ENCODE data around the gene BHLHE40. TPM values are rescaled to one million over a fixed set of nuclear protein-coding genes. Genes with fewer than 3 reads are reported as not detected.

BHLHE40 gene
- total and polyA plus RNA-seq, 2 of the 13 experiments (the other 11 are each of a cell fraction or from before 2014, with no cell fraction given), result 1.8 to 51.0 TPM

DNA sequence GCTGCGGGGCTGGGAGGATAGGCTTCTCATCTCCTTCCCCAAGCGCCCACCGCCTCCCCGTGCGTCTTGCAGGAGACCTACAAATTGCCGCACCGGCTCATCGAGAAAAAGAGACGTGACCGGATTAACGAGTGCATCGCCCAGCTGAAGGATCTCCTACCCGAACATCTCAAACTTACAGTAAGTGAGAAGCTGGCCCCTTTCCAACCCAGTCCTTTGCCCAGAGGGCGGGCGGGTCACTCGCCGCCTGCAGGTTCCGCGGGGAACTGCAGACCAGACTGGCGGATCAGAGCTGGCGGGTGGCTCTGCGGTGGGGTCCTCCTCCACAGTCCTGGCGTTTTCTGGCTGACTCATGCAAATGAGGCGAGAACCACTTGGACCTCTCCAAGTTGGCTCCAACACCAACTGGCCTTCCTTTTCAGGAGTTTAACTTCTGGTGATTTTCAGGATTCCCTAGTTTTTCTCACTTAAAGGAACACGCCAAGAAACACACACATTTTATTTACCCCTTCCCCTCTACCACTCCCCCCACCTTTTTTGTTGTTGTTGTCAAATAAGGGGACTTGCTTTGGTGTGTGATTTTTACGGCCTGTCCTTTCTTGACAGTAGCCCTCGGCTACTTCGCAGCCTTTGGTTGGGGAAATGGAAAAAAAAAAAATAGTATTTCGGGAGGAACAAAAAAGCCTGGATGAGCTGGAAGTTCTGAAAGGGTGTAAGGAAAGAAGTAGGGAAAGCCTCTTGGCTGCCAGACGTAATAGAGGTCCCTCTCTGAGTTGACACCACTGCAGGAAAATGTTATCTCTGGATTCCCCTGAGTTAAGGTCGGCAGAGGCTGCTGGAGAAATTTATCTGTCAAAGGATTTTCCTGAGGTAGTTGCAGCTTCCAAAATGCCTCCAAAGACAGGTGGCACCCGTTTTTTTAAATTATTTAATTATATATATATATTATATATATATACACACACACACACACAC, 1.3 kb downstream of the BHLHE40 start (continued):
- TF ChIP-seq ETS1 (CRISPR knock-in tag; IDR thresholded peaks at IDR 0.05), result no peak
- TF ChIP-seq ZGPAT (CRISPR knock-in tag; IDR thresholded peaks at IDR 0.05), result peak; percentile 74
- no peak for TF ChIP-seq ZSCAN31 (CRISPR knock-in tag; IDR thresholded peaks at IDR 0.05; ENCODE audit: low read depth)
- TF ChIP-seq E2F1 (CRISPR knock-in tag; IDR thresholded peaks at IDR 0.05), result no peak
- TF ChIP-seq ETV5 (CRISPR knock-in tag; IDR thresholded peaks at IDR 0.05; ENCODE audit: borderline replicate concordance), result no peak
- no peak for TF ChIP-seq FOXM1 (CRISPR knock-in tag; IDR thresholded peaks at IDR 0.05)
- peak; percentile 90 for TF ChIP-seq ZMYM3 (CRISPR knock-in tag; IDR thresholded peaks at IDR 0.05)
- TF ChIP-seq, protein P1, sequence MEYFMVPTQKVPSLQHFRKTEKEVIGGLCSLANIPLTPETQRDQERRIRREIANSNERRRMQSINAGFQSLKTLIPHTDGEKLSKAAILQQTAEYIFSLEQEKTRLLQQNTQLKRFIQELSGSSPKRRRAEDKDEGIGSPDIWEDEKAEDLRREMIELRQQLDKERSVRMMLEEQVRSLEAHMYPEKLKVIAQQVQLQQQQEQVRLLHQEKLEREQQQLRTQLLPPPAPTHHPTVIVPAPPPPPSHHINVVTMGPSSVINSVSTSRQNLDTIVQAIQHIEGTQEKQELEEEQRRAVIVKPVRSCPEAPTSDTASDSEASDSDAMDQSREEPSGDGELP (IDR thresholded peaks at IDR 0.05; ENCODE audit: borderline replicate concordance, low read depth), result no peak
- no peak for TF ChIP-seq DNMT1 (CRISPR knock-in tag; IDR thresholded peaks at IDR 0.05)
- TF ChIP-seq ELF1 (CRISPR knock-in tag; IDR thresholded peaks at IDR 0.05), result no peak
- TF ChIP-seq ZNF44 (CRISPR knock-in tag; IDR thresholded peaks at IDR 0.05), result no peak
- no peak for TF ChIP-seq NR2F6 (IDR thresholded peaks at IDR 0.05)
- TF ChIP-seq NR2F6 (CRISPR knock-in tag; IDR thresholded peaks at IDR 0.05), result peak; percentile 55
- TF ChIP-seq TEAD2 (CRISPR knock-in tag; IDR thresholded peaks at IDR 0.05), result no peak
- TF ChIP-seq TP53 (CRISPR knock-in tag; conservative IDR thresholded peaks at IDR 0.05), result no peak
- no peak for TF ChIP-seq ZFP36L1 (CRISPR knock-in tag; IDR thresholded peaks at IDR 0.05)
- no peak for TF ChIP-seq CREBL2 (CRISPR knock-in tag; IDR thresholded peaks at IDR 0.05; ENCODE audit: borderline replicate concordance)
- TF ChIP-seq SRSF9 (IDR thresholded peaks at IDR 0.05; ENCODE audit: borderline replicate concordance, insufficient read depth, low read depth, low read length, poor library complexity, severe bottlenecking), result no peak
- peak; percentile 49; the same call in 1 of the 2 replicates for TF ChIP-seq ZNF605 (CRISPR knock-in tag; IDR thresholded peaks at IDR 0.05)
- TF ChIP-seq KLF9 (CRISPR knock-in tag; IDR thresholded peaks at IDR 0.05; ENCODE audit: low read depth), result no peak
